Measurements from ENCODE around the gene CFAP126. TPM values are rescaled to one million over a fixed set of nuclear protein-coding genes. Genes with fewer than 3 reads are reported as not detected.
A peak's percentile ranks its signal among the peaks of the same experiment; 100 is the strongest.
"Not testable (repeated sequence)": the region's sequence is repeated elsewhere in the genome, so short reads cannot be mapped to it uniquely, and the experiment has no call there.

Gene CFAP126
- total and polyA plus RNA-seq, 5 donors = not detected

DNA sequence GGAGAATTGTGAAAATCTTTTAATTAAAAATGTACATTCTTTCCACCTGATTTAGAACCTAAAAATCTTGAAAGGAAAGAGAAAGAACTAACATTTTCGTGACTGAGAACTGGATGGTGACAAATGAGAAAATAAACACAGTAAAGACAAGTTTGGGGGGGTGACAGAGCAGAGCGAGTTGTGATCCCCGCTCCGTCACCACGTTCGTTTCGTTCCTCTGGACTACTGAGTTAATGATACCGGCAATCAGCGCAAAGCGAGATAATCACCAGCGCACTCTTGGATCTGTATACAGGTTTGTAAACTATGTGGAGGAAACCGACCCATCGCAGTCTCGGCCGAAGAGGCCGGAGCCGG, 31.2 kb upstream of the CFAP126 start:
- WGBS = 11% methylated on average over 17 of the region's 17 CpGs

GRCh38 chr1:161397038-161397437, 29.4 kb upstream of the CFAP126 start:
- DNase-seq; ATAC-seq; H3K27me3 ChIP-seq (ENCODE audit: control insufficient read depth, insufficient read depth); intact Hi-C loops (cut with DNase I); H3K27ac ChIP-seq (ENCODE audit: low read length); H3K4me3 ChIP-seq (ENCODE audit: low read length); H3K4me1 ChIP-seq (ENCODE audit: control insufficient read depth, insufficient read depth, low read length); H3K9me3 ChIP-seq (ENCODE audit: control insufficient read depth, low read length): not testable (repeated sequence)
- 94% methylated on average over 8 of the region's 8 CpGs for WGBS

More for the DNA sequence above, 31.2 kb upstream of the CFAP126 start:
- DNase-seq (no peak), ATAC-seq (peak in 1 of 2 donors; percentile 34)
- Histone ChIP-seq H3K9me3 (ENCODE audit: control insufficient read depth, low read length) (no peaks in the 10 kb centered on the region), H3K27me3 (ENCODE audit: control insufficient read depth, insufficient read depth) (no peaks in the 10 kb centered on the region), H3K4me3 (ENCODE audit: low read length) (peak overlapping the region; percentile 88), H3K27ac (ENCODE audit: low read length) (peak overlapping the region; percentile 100), H3K4me1 (ENCODE audit: control insufficient read depth, insufficient read depth, low read length) (no peaks in the 10 kb centered on the region)
- intact Hi-C loops (cut with DNase I) = no loop called here

- H3K27me3 ChIP-seq (ENCODE audit: control insufficient read depth, insufficient read depth) = no peaks in the 10 kb centered on the region
- no peak overlapping the region for H3K27ac ChIP-seq (ENCODE audit: low read length)
- H3K4me3 ChIP-seq (ENCODE audit: low read length) = no peak overlapping the region
- DNase-seq (no peak), ATAC-seq (no peak)
- intact Hi-C loops (cut with DNase I) = no loop called here
- H3K4me1 ChIP-seq (ENCODE audit: control insufficient read depth, insufficient read depth, low read length) = no peaks in the 10 kb centered on the region
- no peaks in the 10 kb centered on the region for H3K9me3 ChIP-seq (ENCODE audit: control insufficient read depth, low read length)
Measured at GRCh38 chr1:161393151-161393550, 25.5 kb upstream of the CFAP126 start.

- Histone ChIP-seq H3K9me3 (ENCODE audit: control insufficient read depth, low read length) (no peaks in the 10 kb centered on the region), H3K27ac (ENCODE audit: low read length) (no peak overlapping the region), H3K4me1 (ENCODE audit: control insufficient read depth, insufficient read depth, low read length) (no peaks in the 10 kb centered on the region), H3K27me3 (ENCODE audit: control insufficient read depth, insufficient read depth) (no peaks in the 10 kb centered on the region), H3K4me3 (ENCODE audit: low read length) (no peak overlapping the region)
- DNase-seq (no peak), ATAC-seq (no peak)
- intact Hi-C loops (cut with DNase I) = no loop called here
- WGBS = 93% methylated on average over 8 of the region's 8 CpGs
Measured at GRCh38 chr1:161391611-161392010, 23.9 kb upstream of the CFAP126 start.

- 94% methylated on average over 7 of the region's 7 CpGs for WGBS
- H3K9me3 ChIP-seq (ENCODE audit: control insufficient read depth, low read length); H3K4me3 ChIP-seq (ENCODE audit: low read length); H3K27me3 ChIP-seq (ENCODE audit: control insufficient read depth, insufficient read depth); H3K4me1 ChIP-seq (ENCODE audit: control insufficient read depth, insufficient read depth, low read length); intact Hi-C loops (cut with DNase I); DNase-seq; ATAC-seq; H3K27ac ChIP-seq (ENCODE audit: low read length): not testable (repeated sequence)
Measured at GRCh38 chr1:161391136-161391535, 23.5 kb upstream of the CFAP126 start.

GRCh38 chr1:161390559-161390858, 22.8 kb upstream of the CFAP126 start:
- DNase-seq = no peak
- ATAC-seq = no peak
- Histone ChIP-seq H3K9me3 (ENCODE audit: control insufficient read depth, low read length) (no peaks in the 10 kb centered on the region), H3K27ac (ENCODE audit: low read length) (peak overlapping the region; percentile 73), H3K4me1 (ENCODE audit: control insufficient read depth, insufficient read depth, low read length) (no peaks in the 10 kb centered on the region), H3K4me3 (ENCODE audit: low read length) (peak overlapping the region; percentile 61), H3K27me3 (ENCODE audit: control insufficient read depth, insufficient read depth) (no peaks in the 10 kb centered on the region)
- intact Hi-C loops (cut with DNase I) = no loop called here
- 4% methylated on average over 13 of the region's 13 CpGs for WGBS

DNA sequence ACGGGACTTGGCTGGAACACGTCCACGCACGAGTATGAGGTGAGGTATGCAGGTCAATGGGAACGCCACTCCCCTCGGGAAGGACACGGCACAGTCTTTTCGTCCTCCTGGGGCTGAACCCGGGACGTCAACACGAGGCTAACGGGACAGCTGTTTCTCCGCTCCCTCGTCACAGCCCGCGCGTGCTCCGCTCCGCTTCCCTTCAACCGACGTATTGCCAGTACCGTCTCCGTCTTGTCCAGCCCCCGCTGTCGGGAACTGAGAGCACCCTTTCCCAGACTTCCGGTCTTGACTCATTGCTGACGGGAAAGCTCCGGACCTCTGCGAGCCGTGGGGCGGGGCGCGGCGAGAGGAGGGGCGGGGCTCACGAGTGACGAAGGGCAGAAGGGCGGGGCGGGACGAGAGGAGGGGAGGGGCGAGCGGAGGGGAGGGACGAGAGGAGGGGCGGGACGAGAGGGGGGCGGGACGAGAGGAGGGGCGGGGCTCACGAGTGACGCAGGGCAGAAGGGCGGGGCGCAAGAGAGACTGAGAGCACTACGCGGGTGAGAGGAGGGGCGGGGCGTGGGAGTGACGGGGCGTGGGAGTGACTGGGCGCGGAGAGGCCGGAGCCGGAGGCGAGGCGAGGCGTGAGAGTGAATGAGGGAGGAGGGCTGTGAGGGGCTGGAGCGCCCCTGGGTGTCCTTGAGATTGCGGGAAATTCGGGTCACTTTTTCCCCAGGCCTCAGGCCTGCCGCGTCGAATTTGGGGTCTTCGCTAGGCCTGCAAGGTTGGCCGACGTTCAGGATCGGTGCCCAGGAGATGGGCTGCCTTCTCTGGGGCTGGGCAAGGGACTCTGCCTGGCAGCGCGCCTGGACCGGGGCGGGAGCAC, 22.2 kb upstream of the CFAP126 start:
- under 1% methylated on average over 78 of the region's 79 CpGs for WGBS
- intact Hi-C loops (cut with DNase I) = loop anchor here in 1 of 4 donors (10.0 kb wide), 1 partner anchor 195 kb away; the partner anchor contains the start of gene ADAMTS4
- Histone ChIP-seq H3K27me3 (ENCODE audit: control insufficient read depth, insufficient read depth) (no peaks in the 10 kb centered on the region), H3K9me3 (ENCODE audit: control insufficient read depth, low read length) (no peaks in the 10 kb centered on the region), H3K27ac (ENCODE audit: low read length) (peak overlapping the region; percentile 94), H3K4me1 (ENCODE audit: control insufficient read depth, insufficient read depth, low read length) (no peaks in the 10 kb centered on the region), H3K4me3 (ENCODE audit: low read length) (peak overlapping the region; percentile 61)
- DNase-seq (peak; percentile 98 to 99 (median 99)), ATAC-seq (peak; percentile 96)

GRCh38 chr1:161389158-161389557, 21.5 kb upstream of the CFAP126 start:
- H3K9me3 ChIP-seq (ENCODE audit: control insufficient read depth, low read length); H3K27me3 ChIP-seq (ENCODE audit: control insufficient read depth, insufficient read depth); H3K4me1 ChIP-seq (ENCODE audit: control insufficient read depth, insufficient read depth, low read length); H3K27ac ChIP-seq (ENCODE audit: low read length); ATAC-seq: not testable (repeated sequence)
- intact Hi-C loops (cut with DNase I) = loop anchor here in 1 of 4 donors (10.0 kb wide), 1 partner anchor 194 kb away; the partner anchor contains the start of gene ADAMTS4
- H3K4me3 ChIP-seq (ENCODE audit: low read length) = peak overlapping the region; percentile 49
- peak in 1 of 3 donors; percentile 54 for DNase-seq
- whole genome bisulfite sequencing = 78% methylated on average over 16 of the region's 16 CpGs

DNA sequence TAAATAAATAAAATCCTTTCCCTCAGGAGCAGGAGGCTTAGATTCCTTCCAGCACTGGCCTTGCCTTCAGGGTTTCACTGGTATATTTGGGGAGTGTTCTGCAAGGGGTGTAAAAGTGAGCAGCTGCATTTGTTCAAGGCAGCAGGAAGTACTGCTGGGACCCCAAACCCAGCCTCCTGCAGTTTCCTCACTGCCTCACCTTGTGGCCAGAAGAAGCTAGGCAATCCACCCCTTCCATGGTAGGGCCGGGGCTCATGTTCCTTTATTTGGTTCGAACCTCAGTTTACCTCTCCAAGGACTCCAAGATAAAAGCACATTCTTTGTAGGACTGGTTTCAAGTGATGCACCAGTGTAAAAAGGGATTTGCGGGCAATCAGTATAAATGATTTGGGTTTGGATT, 21.0 kb upstream of the CFAP126 start:
- Histone ChIP-seq H3K27me3 (ENCODE audit: control insufficient read depth, insufficient read depth) (no peaks in the 10 kb centered on the region), H3K4me1 (ENCODE audit: control insufficient read depth, insufficient read depth, low read length) (no peaks in the 10 kb centered on the region), H3K4me3 (ENCODE audit: low read length) (no peak overlapping the region), H3K9me3 (ENCODE audit: control insufficient read depth, low read length) (no peaks in the 10 kb centered on the region), H3K27ac (ENCODE audit: low read length) (no peak overlapping the region)
- ATAC-seq (no peak), DNase-seq (no peak)
- WGBS = 93% methylated on average over 3 of the region's 3 CpGs
- intact Hi-C loops (cut with DNase I) = loop anchor here in 1 of 4 donors (10.0 kb wide), 1 partner anchor 194 kb away; the partner anchor contains the start of gene ADAMTS4

DNA sequence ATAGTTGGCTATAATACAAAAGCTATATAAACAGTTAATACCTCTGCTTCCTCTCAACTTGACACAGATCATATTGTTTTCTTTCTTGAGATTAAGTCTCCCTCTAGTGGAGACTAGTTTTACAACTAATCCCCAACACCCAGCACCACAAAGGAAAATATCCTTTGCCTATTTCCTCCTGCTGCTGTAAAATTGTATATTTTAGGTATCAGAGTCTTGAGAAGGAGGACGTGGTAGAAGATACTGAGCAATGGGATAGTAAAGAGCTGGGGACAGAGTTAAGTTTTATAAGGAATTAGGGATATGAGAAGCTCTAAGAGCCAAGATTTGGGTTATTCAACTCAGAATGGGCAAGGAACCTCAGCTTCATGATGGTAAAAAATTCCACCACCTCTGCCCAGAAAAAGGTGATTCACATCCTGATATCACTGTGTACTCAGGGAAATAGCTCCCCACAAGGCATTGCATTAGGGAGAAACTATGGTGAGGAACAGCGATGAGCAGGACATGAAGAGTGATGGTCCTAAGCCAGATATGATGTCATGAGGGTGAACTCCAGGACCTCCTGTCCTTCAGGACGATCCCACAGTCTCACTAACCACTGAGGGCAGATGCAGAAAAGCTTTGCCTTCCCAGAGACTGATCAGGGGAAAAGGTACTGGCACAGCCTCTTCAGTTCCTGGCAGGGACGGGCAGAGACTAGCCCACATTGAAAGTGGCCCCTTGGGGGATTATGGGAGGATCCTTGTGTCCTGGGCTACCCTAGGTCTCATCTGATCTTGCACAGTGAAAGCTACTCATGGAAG, 14.7 kb upstream of the CFAP126 start:
- peak in 1 of 3 donors; percentile 31 for DNase-seq
- no peak overlapping the region for H3K4me3 ChIP-seq (ENCODE audit: low read length)
- H3K27me3 ChIP-seq (ENCODE audit: control insufficient read depth, insufficient read depth) = no peaks in the 10 kb centered on the region
- peak; percentile 81 to 90 for ATAC-seq
- H3K9me3 ChIP-seq (ENCODE audit: control insufficient read depth, low read length) = no peaks in the 10 kb centered on the region
- H3K4me1 ChIP-seq (ENCODE audit: control insufficient read depth, insufficient read depth, low read length) = no peaks in the 10 kb centered on the region
- H3K27ac ChIP-seq (ENCODE audit: low read length) = no peak overlapping the region
- WGBS = 25% methylated on average over 4 of the region's 4 CpGs
- intact Hi-C loops (cut with DNase I) = loop anchor here in 3 of 4 donors (5.0 to 10.0 kb wide), 2 partner anchors 155 to 188 kb away; partner anchors contain the start of genes TOMM40L (in 3 of the 3) and ADAMTS4 (in 1 of the 3)

- Histone ChIP-seq H3K27me3 (ENCODE audit: control insufficient read depth, insufficient read depth) (no peaks in the 10 kb centered on the region), H3K9me3 (ENCODE audit: control insufficient read depth, low read length) (no peaks in the 10 kb centered on the region), H3K4me1 (ENCODE audit: control insufficient read depth, insufficient read depth, low read length) (no peaks in the 10 kb centered on the region), H3K4me3 (ENCODE audit: low read length) (no peak overlapping the region), H3K27ac (ENCODE audit: low read length) (no peak overlapping the region)
- no peak for DNase-seq
- 56% methylated on average over 6 of the region's 6 CpGs for WGBS
- intact Hi-C loops (cut with DNase I) = loop anchor here in 3 of 4 donors (5.0 to 10.0 kb wide), 2 partner anchors 154 to 187 kb away; partner anchors contain the start of genes TOMM40L (in 3 of the 3) and ADAMTS4 (in 1 of the 3)
- ATAC-seq = no peak
Measured at GRCh38 chr1:161381707-161382106, 14.0 kb upstream of the CFAP126 start.
